Retinal pigment epithelial cell (primary cell): Measurements from ENCODE around the gene DDAH2.

ENCODE experiments used
- DNase-seq: peaks from one replicate; pipeline ENCODE4 v3.0.0-alpha.2; 2010; ENCODE audit warnings: low read depth
- H3K4me3 ChIP-seq: 2 replicates; pipeline ENCODE4 v1.5.1; 2011; ENCODE audit warnings: mild to moderate bottlenecking, low read length, control low read depth, moderate library complexity
- CTCF ChIP-seq: conservative IDR thresholded peaks from 2 replicates; pipeline ENCODE4 v1.5.1; 2011; ENCODE audit warnings: low read depth, low read length, control low read depth, inconsistent platforms

DDAH2 gene

DNA sequence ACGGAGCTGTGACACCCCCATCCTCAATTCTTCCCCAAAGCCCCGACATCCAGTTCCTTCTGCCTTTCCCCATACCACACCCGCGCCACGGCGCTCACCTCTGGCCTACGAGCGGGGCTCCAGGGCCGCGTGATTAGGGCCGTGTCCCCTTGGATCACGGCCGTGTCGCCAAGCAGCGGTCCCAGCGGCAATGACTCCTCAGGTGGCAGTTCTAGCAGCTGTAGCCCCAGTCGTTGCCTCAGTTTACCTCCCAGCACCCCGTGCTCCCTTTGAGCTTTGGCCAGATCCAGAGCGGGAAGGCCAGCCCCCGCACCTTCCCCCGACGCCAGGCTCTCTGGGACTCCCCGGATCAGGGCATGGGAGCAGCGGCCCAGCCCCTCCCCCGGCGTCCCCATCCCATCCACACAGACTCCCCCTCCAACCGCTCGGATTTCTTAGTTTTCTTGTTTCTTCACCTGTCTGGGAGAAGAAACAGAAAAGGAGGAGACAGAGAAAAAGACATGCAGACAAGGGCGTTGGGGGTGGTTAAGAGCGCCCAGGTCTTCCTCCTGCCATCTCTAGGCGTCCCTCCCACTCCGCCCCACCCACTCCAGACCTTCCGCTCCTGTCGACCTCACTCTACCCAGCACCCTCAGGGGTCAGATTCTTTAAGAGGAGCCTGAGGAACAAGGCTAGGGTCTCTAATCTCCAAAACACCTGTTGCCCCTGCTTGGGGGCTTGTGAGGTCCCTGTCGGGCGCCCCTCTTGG lies at the start of gene DDAH2:
DDAH2 (minus strand) TSS at position 533 of the 748 bp plus-strand sequence; CDS start at position 395, 138 bp downstream.
- TF ChIP-seq CTCF: peak; percentile 57
- H3K4me3 ChIP-seq: peak within 1 kb of the TSS; percentile 72
- no peak for DNase-seq

- no peak for DNase-seq
- no peak overlapping the region for H3K4me3 ChIP-seq
- TF ChIP-seq CTCF: no peak
Measured at GRCh38 chr6:31778193-31778592, 49.1 kb upstream of the DDAH2 start.

DNA sequence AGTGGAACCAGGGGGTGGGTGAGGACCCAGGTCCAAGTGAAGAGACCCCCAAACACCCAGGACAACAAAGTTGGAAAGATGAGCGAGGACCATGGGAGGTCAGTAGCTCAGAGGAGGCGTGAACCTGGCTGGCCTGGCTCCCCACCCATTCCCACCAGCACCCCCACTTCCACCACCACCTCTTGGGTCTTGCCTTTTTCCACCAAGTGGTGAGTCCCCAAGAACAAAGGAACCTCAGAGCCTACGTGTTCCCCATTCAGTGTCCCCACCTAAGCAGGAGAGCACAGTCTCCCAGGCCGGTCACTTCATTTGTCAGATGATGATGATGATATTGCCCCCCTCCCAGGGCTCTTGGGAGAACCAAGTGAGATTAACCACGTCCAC lies 48.6 kb upstream of the DDAH2 start:
- no peak overlapping the region for H3K4me3 ChIP-seq
- no peak for DNase-seq
- no peak for TF ChIP-seq CTCF

GRCh38 chr6:31776989-31777666 lies 48.0 kb upstream of the DDAH2 start, which contains the start of gene VWA7:
TSS of gene VWA7 (minus strand) at chr6:31777328. CDS start at chr6:31776779, 549 bp downstream.
- DNase-seq: peak; percentile 72
- no peak for TF ChIP-seq CTCF
- H3K4me3 ChIP-seq: no peak within 1 kb of the TSS

DNA sequence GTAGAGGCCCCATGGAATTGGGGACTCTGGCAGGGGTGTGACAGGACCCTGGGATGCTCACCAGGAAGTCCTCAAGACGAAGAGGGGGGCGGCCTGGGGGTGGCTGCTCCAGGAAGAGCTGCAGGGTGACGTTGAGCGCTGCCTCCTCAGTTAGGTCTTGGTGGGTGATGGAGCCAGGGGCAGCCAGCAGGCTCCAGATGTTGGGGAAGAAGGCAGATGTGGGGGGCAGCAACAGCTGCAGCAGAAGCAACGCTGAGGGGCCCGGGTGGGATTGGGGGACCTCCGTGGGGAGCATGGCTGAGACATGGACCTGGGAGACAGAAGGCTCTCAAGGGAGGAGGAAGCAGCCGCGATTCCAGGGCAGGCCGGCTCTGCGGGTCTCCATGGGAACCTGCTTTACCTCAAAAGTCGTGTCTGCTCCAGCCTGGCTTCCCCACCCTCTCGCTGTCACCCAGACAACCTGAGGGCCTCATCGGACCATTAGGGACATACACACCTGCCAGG lies 47.4 kb upstream of the DDAH2 start:
- no peak for TF ChIP-seq CTCF
- H3K4me3 ChIP-seq: no peak overlapping the region
- DNase-seq: no peak

GRCh38 chr6:31775633-31776484 lies 46.8 kb upstream of the DDAH2 start:
- no peak for DNase-seq

More at GRCh38 chr6:31775633-31776484, 46.8 kb upstream of the DDAH2 start:
- H3K4me3 ChIP-seq: no peak overlapping the region
- TF ChIP-seq CTCF: no peak
